ENCODE results near the gene TUG1.

The TUG1 gene

GRCh38 chr22:30921108-30921507, 48.0 kb upstream of the TUG1 start:
- H2AFZ ChIP-seq (ENCODE audit: low read length): no peak overlapping the region
- H3K36me3 ChIP-seq (ENCODE audit: insufficient read depth, low read length): peaks cover 14% of the 10 kb centered on the region
- no peak overlapping the region for H3K27ac ChIP-seq (ENCODE audit: low read depth, low read length, poor library complexity, severe bottlenecking)
- H3K9ac ChIP-seq (ENCODE audit: low read length): no peak overlapping the region
- no peaks in the 10 kb centered on the region for H3K27me3 ChIP-seq (ENCODE audit: insufficient read depth, low read length)
- no peak overlapping the region for H3K4me3 ChIP-seq (ENCODE audit: low read depth, low read length, poor library complexity, severe bottlenecking)
- TF ChIP-seq CTCF (IDR thresholded peaks at IDR 0.05; ENCODE audit: low read length): no peak
- TF ChIP-seq EZH2 (IDR thresholded peaks at IDR 0.05; ENCODE audit: borderline replicate concordance, low read length): no peak
- H3K9me2 ChIP-seq (ENCODE audit: low read depth, low read length): no peaks in the 10 kb centered on the region
- no peaks in the 10 kb centered on the region for H3K9me3 ChIP-seq (ENCODE audit: low read length)
- no peaks in the 10 kb centered on the region for H4K20me1 ChIP-seq (ENCODE audit: insufficient read depth, low read length)
- no peaks in the 10 kb centered on the region for H3K79me2 ChIP-seq (ENCODE audit: insufficient read depth, low read length)
- H3F3A ChIP-seq (ENCODE audit: insufficient read depth, low read length): no peaks in the 10 kb centered on the region
- H3K4me1 ChIP-seq (ENCODE audit: insufficient read depth, low read length, severe bottlenecking): no peaks in the 10 kb centered on the region
- H3K4me2 ChIP-seq (ENCODE audit: low read length): no peak overlapping the region

GRCh38 chr22:30922151-30922611, 46.9 kb upstream of the TUG1 start:
- Histone ChIP-seq H4K20me1 (ENCODE audit: insufficient read depth, low read length) (no peaks in the 10 kb centered on the region), H2AFZ (ENCODE audit: low read length) (no peak overlapping the region), H3K27me3 (ENCODE audit: insufficient read depth, low read length) (no peaks in the 10 kb centered on the region), H3K9me2 (ENCODE audit: low read depth, low read length) (no peaks in the 10 kb centered on the region), H3K4me1 (ENCODE audit: insufficient read depth, low read length, severe bottlenecking) (no peaks in the 10 kb centered on the region), H3K9me3 (ENCODE audit: low read length) (no peaks in the 10 kb centered on the region), H3F3A (ENCODE audit: insufficient read depth, low read length) (no peaks in the 10 kb centered on the region), H3K79me2 (ENCODE audit: insufficient read depth, low read length) (no peaks in the 10 kb centered on the region), H3K9ac (ENCODE audit: low read length) (no peak overlapping the region), H3K4me2 (ENCODE audit: low read length) (no peak overlapping the region), H3K27ac (ENCODE audit: low read depth, low read length, poor library complexity, severe bottlenecking) (no peak overlapping the region), H3K4me3 (ENCODE audit: low read depth, low read length, poor library complexity, severe bottlenecking) (no peak overlapping the region), H3K36me3 (ENCODE audit: insufficient read depth, low read length) (peaks cover 23% of the 10 kb centered on the region)
- TF ChIP-seq CTCF (IDR thresholded peaks at IDR 0.05; ENCODE audit: low read length): no peak
- no peak for TF ChIP-seq EZH2 (IDR thresholded peaks at IDR 0.05; ENCODE audit: borderline replicate concordance, low read length)

- no peak for TF ChIP-seq EZH2 (IDR thresholded peaks at IDR 0.05; ENCODE audit: borderline replicate concordance, low read length)
- H3K79me2 ChIP-seq (ENCODE audit: insufficient read depth, low read length): no peaks in the 10 kb centered on the region
- H3K9me2 ChIP-seq (ENCODE audit: low read depth, low read length): no peaks in the 10 kb centered on the region
- H3K27ac ChIP-seq (ENCODE audit: low read depth, low read length, poor library complexity, severe bottlenecking): no peak overlapping the region
- no peaks in the 10 kb centered on the region for H3F3A ChIP-seq (ENCODE audit: insufficient read depth, low read length)
- no peak overlapping the region for H2AFZ ChIP-seq (ENCODE audit: low read length)
- H3K27me3 ChIP-seq (ENCODE audit: insufficient read depth, low read length): no peaks in the 10 kb centered on the region
- H4K20me1 ChIP-seq (ENCODE audit: insufficient read depth, low read length): no peaks in the 10 kb centered on the region
- H3K4me2 ChIP-seq (ENCODE audit: low read length): no peak overlapping the region
- H3K4me3 ChIP-seq (ENCODE audit: low read depth, low read length, poor library complexity, severe bottlenecking): no peak overlapping the region
- no peaks in the 10 kb centered on the region for H3K4me1 ChIP-seq (ENCODE audit: insufficient read depth, low read length, severe bottlenecking)
- H3K9ac ChIP-seq (ENCODE audit: low read length): no peak overlapping the region
- H3K36me3 ChIP-seq (ENCODE audit: insufficient read depth, low read length): peaks cover 35% of the 10 kb centered on the region
- no peaks in the 10 kb centered on the region for H3K9me3 ChIP-seq (ENCODE audit: low read length)
These were observed 45.7 kb upstream of the TUG1 start for GRCh38 chr22:30923168-30923900.

GRCh38 chr22:30925667-30926066, 43.4 kb upstream of the TUG1 start:
- H3K4me2 ChIP-seq (ENCODE audit: low read length): no peak overlapping the region
- no peak for TF ChIP-seq EZH2 (IDR thresholded peaks at IDR 0.05; ENCODE audit: borderline replicate concordance, low read length)
- TF ChIP-seq CTCF (IDR thresholded peaks at IDR 0.05; ENCODE audit: low read length): no peak
- H3K27me3 ChIP-seq (ENCODE audit: insufficient read depth, low read length): no peaks in the 10 kb centered on the region
- H4K20me1 ChIP-seq (ENCODE audit: insufficient read depth, low read length): no peaks in the 10 kb centered on the region
- H3K9me3 ChIP-seq (ENCODE audit: low read length): no peaks in the 10 kb centered on the region
- H3K9me2 ChIP-seq (ENCODE audit: low read depth, low read length): no peaks in the 10 kb centered on the region
- H3F3A ChIP-seq (ENCODE audit: insufficient read depth, low read length): no peaks in the 10 kb centered on the region
- no peak overlapping the region for H2AFZ ChIP-seq (ENCODE audit: low read length)
- no peak overlapping the region for H3K9ac ChIP-seq (ENCODE audit: low read length)
- no peaks in the 10 kb centered on the region for H3K79me2 ChIP-seq (ENCODE audit: insufficient read depth, low read length)
- no peak overlapping the region for H3K27ac ChIP-seq (ENCODE audit: low read depth, low read length, poor library complexity, severe bottlenecking)
- H3K4me3 ChIP-seq (ENCODE audit: low read depth, low read length, poor library complexity, severe bottlenecking): no peak overlapping the region
- peaks cover 53% of the 10 kb centered on the region for H3K36me3 ChIP-seq (ENCODE audit: insufficient read depth, low read length)
- no peaks in the 10 kb centered on the region for H3K4me1 ChIP-seq (ENCODE audit: insufficient read depth, low read length, severe bottlenecking)

Data from OCI-LY1 (cell line).